ENCODE data around the gene CDCA4.
A peak's percentile ranks its signal among the peaks of the same experiment; 100 is the strongest.

CDCA4 gene

GRCh38 chr14:105011312-105011990 is 9.4 kb downstream of the CDCA4 start:
- DNase-seq: no peak

- DNase-seq: no peak
These were observed 10.0 kb downstream of the CDCA4 start for GRCh38 chr14:105010891-105011291.

GRCh38 chr14:105010106-105010505 is 10.8 kb downstream of the CDCA4 start:
- DNase-seq: no peak

GRCh38 chr14:105007593-105008264 is 13.2 kb downstream of the CDCA4 start:
- DNase-seq: no peak

- no peak for DNase-seq
These were observed 13.9 kb downstream of the CDCA4 start for GRCh38 chr14:105006831-105007592.

- DNase-seq: no peak
These were observed 14.7 kb downstream of the CDCA4 start for GRCh38 chr14:105005929-105006830.

DNA sequence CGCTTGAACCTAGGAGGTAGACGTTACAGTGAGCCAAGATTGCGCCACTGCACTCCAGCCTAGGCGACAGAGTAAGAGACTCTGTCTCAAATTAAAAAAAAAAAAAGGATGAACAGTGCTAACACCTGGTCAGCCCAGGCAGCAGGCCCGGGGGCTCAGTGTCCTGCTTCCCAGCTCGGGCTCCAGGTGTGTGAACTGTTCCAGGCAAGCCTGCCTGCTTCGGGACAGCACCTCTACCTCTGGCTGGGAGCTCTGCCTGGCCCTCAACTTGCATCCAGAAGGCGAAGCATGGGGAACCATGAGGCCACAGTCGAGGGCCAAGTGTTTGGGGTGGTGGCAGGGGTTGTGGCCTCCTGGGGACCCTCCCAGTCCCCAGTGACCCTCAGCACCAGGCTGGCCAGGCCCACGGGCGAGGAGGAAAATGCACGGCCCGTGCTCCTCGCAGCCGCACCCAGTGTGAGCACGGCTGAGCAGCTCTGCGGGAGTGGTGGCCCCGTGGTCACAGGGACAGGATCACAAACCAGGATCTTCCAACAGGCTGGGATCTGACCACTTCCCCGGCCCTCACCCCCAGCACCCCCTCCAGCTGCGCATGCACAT is 15.5 kb downstream of the CDCA4 start:
- DNase-seq: no peak

DNA sequence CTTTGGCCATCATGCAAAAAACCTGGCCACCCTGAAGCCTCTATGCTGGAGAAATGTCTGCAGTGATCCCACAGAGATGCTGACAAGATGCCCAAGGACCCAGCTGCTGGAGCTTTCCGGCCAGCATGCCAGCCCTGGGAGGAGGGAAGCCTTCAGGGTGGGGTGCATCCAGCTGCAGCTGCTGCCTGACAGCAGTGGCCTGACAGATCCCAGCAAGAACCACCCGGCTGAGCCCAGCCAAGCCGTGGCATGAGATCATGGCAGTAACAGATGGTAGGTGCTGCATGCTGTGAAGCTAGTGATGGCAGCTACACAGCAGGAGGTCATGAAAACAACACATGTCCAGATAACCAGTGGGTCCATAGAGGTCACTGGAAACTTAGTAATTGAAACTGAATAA is 21.5 kb downstream of the CDCA4 start:
- DNase-seq: no peak

DNA sequence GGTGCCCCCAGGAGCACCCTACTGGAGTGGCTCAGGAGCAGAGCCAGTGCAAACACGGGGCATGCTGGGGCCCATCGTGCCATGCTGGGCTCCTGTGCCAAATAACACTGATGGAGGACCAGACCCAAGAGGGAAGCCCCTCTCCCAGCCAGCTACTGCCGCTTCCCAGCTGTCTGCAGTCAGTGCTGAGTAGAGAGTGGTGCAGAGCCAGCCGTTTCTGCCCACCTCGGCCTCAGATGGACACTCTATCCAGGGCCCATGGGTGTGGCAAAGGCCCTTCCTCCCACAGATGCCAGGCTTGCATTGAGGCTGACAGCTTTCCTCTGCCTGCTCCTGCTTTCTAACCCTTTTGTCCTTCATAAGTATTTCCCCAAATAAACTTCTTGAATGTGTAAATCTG is 22.1 kb downstream of the CDCA4 start:
- no peak for DNase-seq

DNA sequence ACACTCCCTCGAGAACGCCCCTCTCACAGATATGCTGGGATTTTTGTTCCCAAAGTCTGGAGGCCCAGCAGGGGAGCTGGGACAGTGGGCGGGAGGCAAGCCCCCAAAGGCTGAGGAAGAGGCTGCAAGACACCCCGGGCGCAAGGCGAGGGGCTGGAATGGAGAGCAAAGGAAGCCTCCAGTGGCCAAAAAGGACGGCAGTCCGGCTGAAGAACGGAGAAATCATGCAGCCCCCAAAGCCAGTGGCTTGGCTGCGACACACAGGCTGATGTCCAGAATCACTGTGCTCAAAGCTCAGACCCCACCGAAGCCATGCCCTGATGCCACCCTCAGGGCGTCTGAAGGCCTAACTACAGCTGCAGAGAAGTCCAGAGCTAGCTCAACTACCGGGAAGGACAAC is 24.4 kb downstream of the CDCA4 start:
- no peak for DNase-seq

DNA sequence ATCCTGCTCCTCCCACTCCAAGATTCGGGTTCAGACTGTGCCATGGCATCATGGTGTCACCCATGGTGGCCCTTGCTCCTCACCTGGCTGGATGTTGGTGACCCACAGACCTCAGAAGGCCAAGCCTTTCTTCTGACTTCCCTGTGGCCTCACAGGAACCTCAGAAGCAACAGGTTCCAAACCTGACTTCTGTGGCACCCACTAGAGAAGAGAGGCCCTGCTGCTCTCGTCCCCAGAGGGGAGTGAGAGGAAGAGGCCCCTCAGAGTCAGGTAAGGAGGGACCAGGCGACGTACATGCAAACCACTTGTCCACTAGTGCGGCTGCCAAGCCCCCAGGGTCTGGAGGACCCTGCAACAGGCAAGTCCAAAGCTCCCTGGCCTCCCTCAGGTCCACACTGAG is 24.9 kb downstream of the CDCA4 start:
- no peak for DNase-seq

DNA sequence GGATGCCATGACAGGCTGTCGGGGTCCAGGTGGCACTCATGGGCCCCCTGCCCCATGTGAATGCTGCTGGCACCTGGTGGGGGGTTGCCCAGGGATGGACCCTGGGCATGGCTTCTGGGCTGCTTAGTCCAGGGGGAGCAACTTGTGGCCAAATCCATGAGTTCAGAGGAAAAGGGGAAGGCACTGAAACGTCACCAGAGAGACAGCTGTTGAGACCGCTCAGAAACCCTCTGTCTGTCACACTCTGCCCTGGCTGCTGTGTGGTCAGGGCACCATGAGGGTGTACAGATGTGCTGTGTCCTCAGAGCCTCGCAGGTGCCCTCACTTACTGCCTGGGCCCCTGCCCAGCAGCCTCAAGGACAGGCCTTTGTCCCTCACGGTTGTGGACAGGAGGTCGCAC is 25.9 kb downstream of the CDCA4 start:
- DNase-seq: no peak

- no peak for DNase-seq
These were observed 26.9 kb downstream of the CDCA4 start for GRCh38 chr14:104993808-104994591.

- no peak for DNase-seq
These were observed 27.6 kb downstream of the CDCA4 start for GRCh38 chr14:104993306-104993705.

GRCh38 chr14:104992501-104992900 is 28.4 kb downstream of the CDCA4 start:
- DNase-seq: no peak

DNA sequence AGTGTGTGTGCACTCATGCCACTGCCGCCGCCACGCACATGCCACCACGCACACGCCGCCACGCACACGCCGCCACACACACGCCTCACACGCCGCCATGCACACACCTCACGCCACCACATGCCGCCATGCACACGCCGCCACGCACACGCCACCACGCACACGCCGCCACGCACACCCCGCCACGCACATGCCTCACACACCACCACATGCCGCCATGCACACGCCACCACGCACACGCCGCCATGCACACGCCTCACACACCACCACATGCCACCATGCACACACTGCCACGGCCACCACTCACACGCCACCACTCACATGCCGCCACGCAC is 29.0 kb downstream of the CDCA4 start:
- DNase-seq: no peak

DNA sequence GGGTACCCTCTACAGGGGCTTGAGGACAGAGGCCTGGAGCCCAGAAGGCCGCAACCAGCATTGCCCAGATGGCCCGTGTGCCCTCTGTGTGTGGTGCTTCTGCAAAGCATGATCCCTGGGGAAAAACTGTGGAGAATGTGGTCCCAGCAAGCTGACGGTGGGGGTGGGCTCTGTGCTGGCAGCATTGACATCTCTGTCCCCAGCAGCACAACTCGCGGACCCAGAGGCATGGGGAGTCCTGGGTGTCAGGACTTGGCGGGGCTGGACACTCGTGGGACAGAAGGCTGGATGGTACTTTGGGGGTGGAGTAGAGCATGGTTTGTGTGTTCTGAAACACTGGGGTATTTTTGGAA is 31.0 kb downstream of the CDCA4 start:
- no peak for DNase-seq

DNA sequence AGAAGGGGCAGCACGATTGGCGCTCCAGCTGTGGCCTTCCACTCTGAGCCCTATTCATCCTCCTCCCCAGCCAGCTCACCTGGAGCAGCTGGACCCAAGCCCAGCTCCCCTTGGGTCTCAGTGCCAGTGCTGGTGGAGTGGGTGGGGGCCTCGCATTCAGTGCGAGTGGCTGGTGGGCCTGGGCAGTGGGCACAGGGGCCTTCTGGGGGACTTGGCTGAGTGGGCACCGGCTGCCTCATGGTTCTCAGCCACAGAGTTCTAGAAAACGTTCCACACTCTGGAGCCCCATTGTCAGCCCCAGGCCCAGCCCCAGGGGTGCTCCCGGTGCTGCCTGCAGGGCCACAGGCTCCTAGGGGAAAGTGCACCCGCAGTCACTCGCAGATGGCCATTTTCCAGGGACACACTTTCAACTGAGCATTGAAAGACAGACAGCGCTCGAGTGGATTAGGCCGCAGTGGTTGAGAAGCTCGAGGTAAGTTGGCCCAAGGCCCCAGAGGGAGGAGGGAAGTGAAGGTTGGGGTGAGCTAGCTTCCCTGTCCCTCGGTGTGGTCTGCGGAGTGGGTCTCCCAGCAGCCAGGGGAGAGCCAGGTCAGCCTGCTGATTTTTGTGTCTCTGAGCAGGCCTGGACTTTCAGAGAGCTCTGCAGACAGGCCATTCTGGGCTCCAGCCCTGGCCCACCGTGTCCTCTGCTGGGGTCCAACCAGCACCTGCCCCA is 31.5 kb downstream of the CDCA4 start:
- no peak for DNase-seq

DNA sequence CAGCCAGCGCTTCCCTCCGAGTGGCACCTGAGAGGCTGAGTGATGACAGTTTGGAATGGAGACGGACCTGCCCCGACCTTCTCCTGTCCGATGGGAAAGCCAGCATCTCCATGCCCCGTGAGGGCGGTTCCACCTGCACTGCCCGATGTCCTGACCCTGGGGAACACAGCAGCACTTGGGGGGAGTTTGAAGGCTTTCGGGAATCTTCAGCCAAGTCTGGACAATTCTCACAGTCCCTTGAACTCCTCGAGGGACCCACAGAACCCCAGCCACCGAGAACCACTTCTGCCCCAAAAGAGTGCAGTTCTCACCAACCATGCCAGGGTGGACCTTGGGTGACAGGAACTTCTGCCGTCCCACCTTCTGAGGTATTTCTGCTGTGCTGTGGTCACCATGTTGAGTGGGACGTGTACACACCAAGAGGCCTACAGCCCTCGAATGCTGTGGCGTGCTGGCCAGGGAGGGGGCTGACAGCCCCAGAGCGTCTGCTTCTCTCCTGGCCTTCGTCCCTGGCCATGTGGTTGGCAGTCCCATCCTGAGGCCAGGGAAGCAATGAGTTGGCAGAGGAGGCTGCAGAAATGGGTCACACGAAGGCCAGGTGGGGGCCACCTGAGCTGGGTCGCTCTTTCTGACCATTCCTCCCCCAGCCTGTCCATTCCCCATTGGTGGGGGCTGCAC is 34.3 kb downstream of the CDCA4 start:
- DNase-seq: no peak

GRCh38 chr14:104985675-104986486 is 35.0 kb downstream of the CDCA4 start, which contains the start of gene CLBA1:
CLBA1 (plus strand) TSS chr14:104985788; CDS start chr14:104986432, 644 bp downstream.
- peak; percentile 81 for DNase-seq
